GM18507 (cell line): Measurements from ENCODE around the gene TENM4.
"Not testable (repeated sequence)": the region's sequence is repeated elsewhere in the genome, so short reads cannot be mapped to it uniquely, and the experiment has no call there.

Source experiments
- DNase-seq: peaks from one replicate; pipeline ENCODE4 v3.0.0; 2011; ENCODE audit warnings: low read depth; ENCODE audit not compliant: insufficient read length; ENCODE audit errors: extremely low spot score
- FAIRE-seq: peaks from 2 replicates; lab custom pipeline; 2011; peaks lifted over from hg19 to GRCh38; lab: Jason Lieb, UNC

Gene TENM4

GRCh38 chr11:79237091-79237490 lies 203.7 kb downstream of the TENM4 start:
- FAIRE-seq (no peak), DNase-seq (no peak)

- DNase-seq (no peak), FAIRE-seq (no peak)
Observed at GRCh38 chr11:79236541-79236971, 204.3 kb downstream of the TENM4 start.

- FAIRE-seq (no peak), DNase-seq (no peak)
Observed at GRCh38 chr11:79235696-79236095, 205.1 kb downstream of the TENM4 start.

DNA sequence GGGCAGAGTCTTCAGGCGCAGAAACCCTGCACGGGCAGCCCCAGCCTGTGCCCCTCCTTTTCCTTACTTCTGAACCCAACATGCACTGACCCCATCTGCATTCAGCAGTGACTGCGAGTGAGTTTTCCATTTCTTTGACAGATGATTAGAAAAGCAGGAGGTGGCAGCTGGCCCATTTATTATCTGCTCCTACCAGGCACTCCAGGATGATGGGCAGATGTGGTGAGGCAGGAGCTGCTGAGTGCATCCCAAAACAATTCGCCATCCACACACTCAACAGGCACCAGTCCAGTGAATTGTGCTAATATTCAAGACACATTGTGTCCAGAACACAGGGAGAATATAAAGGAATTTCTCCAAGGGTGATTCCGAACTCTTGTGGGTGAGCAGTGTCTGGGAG lies 208.5 kb downstream of the TENM4 start:
- no peak for FAIRE-seq
- no peak for DNase-seq

GRCh38 chr11:79229047-79229446 lies 211.8 kb downstream of the TENM4 start:
- no peak for DNase-seq
- no peak for FAIRE-seq

DNA sequence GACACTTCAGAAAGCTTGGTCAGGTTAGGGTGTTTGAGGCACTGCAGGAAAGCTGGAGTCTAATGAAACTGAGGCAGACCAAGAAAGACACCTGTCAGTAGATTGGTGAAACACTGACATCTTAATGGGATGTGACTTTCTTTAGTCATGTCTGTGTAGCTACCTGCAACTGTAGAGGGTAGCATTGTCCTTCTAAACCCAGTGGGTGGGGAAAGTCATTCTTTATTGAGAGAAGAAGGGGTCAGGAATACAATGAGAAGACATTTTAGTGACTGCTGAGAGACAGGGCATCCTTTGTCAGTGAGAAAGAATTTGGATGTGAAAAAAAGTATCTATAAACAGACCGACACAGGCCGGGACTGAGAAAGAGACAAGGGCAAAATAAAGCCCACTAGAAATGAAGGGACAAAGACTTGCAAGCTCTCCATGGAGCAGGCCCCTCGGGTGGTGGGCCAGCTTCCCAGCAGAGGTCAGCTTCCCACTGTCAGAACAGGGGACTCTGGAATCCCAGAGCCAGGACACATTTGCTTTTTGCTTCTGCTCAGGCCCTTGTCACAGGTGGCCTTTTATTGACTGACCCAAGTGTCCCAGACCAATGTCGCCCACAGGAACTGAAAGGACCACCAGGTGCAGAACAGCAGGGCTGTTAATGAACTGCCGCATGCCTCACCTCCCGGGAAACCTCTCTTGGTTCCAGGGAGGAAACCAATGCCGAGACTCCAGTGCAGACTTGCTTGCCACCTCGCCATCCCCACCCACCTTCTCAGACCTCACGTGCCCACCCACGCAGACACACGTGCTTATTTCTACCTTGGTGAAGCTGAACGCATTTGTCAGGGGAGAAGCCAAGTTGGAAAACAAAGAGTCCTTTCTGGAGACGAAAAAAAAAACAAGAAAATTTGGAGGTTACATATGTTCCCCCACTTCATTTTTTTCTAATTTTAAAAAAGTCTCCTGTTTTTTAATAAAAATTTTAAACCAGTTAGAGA lies 212.8 kb downstream of the TENM4 start:
- no peak for FAIRE-seq
- no peak for DNase-seq

GRCh38 chr11:79227308-79227707 lies 213.5 kb downstream of the TENM4 start:
- no peak for FAIRE-seq
- DNase-seq: no peak

DNA sequence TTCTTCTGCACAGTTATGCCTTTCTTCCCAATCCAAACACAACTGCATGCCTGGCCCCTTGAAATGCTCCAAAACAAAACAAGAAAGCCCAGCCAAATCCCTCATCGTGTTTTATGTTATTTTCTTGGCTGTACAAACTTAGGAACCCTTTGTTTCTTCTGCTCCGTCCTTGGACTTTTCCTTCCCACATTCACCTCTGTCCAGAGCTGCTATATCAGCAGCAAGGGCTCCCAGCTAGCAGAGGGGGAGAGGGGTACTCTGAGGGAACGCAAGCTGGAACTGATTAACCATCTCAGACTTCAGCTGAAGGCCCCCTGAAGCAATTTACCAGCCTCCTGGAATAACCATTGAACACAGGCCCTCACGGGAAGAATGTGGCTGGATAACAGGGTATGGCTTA lies 214.7 kb downstream of the TENM4 start:
- DNase-seq (no peak), FAIRE-seq (no peak)

DNA sequence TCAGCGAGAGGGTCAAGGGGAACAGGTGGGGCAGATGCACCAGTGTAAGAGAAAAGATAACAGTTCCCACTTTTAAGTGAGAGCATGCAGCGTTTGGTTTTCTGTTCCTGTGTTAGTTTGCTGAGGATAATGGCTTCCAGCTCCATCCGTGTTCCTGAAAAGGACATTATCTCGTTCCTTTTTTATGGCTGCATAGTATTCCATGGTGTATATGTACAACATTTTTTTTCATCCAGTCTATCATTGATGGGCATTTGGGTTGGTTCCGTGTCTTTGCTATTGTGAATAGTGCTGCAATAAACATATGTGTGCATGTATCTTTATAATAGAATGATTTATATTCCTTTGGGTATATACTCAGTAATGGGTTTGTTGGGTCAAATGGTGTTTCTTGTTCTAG lies 218.7 kb downstream of the TENM4 start:
- FAIRE-seq, DNase-seq: not testable (repeated sequence)

DNA sequence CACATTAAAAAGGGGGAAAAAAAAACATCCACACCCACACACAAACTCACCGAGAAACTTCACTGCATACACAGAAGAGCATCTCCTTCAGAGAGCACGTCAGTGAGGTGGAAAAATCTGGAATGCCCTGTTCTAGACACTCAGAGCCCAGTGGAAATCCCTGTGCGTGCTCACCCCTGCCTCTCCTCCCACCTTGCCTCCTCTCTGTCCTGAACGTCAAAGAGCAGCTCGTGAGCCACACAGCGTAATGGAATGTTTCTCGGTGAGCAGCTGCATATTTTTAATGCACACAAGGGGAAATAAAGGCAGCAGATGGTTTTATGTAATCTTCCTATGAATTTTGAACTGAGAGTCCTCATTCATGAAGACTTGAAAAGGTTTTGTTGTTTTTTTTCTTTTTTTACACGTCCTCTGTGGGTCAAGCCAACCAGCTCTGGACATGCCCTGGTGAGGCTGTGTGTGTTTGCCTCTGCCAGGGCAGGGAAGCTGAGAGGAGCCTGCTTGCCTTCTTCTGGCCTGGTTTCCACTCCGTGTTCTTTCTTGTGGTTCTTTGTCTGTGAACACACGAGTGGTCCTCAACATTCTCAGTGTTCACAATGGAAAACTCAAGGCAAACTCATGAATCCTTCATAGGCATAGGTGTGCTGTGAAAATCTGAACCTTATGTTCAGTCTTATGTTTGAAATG lies 219.2 kb downstream of the TENM4 start:
- DNase-seq (no peak), FAIRE-seq (no peak)

DNA sequence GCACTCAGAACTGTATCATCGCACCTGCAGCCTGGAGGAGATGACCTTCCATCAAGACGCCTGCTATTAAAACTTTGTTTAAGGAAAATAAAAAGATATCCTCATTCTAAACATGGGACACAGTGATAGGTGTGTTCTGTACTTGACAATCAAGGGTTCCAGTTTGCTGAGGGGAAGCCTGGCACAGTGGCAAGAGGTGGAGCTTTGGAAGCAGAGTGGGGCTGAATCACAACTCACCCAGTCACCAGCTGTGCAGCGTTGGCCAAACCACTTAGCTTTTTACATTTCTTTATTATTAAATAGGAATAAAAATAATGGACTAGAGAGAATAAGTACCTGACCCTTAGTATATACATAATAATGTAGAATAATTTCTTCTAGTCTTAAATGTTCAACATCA lies 220.7 kb downstream of the TENM4 start:
- DNase-seq: no peak
- no peak for FAIRE-seq

GRCh38 chr11:79219186-79220045 lies 221.4 kb downstream of the TENM4 start:
- DNase-seq: no peak
- FAIRE-seq: no peak

DNA sequence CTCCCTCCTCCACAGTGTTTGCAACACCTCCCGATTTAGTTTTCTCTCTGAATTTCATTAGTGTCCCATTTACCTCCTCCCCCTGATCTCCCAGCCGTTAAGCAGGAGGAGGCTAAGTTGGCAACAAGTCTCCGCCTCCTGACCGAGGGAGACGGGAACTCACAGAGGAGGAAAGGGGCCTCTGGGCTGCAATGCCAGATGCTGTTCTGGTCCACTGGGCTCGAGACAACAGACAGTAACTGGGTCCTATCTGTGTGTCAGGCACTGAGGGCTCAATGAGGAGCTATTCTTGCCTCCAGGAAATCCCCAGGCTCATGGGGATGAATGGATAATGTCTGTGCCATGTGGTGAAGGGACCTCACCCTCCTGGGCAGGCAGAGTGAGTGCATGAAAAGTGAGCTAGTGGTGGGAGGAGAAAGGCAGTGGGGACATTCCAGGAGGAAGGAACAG lies 228.1 kb downstream of the TENM4 start:
- no peak for DNase-seq
- no peak for FAIRE-seq

DNA sequence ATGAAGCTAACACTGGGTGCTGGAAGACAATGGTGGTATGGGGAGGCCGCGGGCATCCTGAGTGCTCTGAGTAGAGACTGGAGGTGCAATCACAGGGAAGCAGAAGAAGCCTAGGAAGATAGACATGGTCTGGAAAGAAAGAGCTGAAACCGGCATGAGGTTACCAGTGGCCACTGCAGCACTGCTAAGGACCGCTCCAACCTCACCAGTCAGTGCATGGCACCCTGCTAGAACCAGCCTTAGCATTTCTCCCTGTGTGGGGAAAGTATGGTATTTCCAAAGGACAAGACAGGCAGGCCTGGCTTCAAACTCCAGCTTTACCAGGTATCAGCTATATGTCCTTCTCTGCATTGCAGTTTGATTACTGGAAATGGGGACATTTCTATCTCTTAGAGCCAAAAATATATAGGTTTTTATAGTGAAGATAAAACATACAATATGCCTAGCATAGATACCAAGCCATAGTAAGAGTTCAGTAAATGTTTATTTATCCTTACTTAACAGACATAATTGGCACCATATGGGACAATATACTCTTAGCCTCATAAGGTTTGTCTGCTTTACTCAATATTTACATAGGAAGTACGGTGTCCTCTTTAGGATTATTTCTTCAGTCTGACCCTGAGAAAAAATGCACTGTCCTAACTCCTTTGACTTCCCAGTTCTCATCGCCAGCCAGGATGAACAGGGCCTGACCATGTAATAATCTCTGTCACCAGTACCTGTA lies 231.1 kb downstream of the TENM4 start:
- FAIRE-seq: no peak

DNA sequence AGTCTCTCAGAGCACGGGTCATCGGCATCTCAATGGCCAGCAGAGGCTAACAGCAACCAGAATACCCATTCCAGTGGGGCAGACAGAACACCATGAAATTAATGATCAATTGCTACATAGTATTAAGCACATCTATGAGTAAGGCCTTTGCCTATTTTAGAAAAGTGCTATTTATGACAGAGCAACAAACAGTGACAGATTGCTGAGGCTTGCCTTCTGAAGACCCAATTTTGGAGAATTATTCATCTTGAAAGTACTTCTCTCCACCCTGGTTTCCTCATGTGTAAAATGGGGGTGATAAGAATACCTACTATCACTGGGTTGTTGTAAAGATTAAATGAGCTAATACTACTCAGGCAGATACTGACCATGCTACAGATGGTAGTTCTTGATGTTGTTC lies 232.7 kb downstream of the TENM4 start:
- DNase-seq (no peak), FAIRE-seq (peak; percentile 29)

More for the DNA sequence above, 231.1 kb downstream of the TENM4 start:
- no peak for DNase-seq

DNA sequence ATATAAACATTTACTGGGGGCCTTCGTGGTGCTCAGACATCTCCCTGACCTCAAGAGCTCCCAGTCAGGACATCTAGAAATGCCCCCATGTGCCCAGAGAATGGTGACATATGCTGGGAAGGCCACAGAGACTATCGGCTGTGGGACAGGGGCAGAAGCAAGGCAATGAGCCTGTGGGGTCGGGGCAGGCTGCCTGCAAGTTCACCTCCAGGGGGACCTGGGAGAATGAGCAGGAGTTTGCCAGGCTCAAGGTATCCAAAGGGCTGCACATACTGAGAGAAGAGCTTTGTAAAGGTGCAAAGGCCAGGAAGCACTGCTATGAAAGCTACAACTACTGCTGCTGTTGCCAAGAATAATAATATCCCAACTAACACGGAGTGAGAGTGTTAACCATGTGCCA lies 233.9 kb downstream of the TENM4 start:
- no peak for FAIRE-seq

DNA sequence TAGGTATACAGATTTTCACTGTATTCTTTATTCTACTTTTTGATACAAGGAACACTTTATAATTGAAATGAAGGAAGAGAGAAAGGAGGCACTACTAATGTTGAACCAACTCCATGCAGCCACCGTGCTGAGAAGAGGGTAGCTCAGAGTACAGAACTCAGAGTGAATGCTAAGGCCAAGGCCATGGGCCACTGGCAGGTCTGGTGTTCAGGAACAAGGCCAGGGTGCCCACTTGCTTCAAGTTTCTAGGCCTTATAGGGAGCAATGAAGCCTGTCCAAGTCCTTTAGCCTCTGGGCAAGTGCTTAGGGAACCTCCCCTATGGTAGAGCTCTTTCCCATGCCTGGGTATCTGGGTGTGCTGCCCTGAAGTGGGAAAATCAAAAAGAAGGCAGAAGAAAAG lies 235.0 kb downstream of the TENM4 start:
- DNase-seq (no peak), FAIRE-seq (no peak)

More for the DNA sequence above, 233.9 kb downstream of the TENM4 start:
- no peak for DNase-seq

GRCh38 chr11:79201677-79202347 lies 239.0 kb downstream of the TENM4 start:
- FAIRE-seq (no peak), DNase-seq (no peak)
